Germinal center (tissue), 1 donor: Measurements from ENCODE around the gene GPR158.

Source experiments
- DNase-seq: peaks from one replicate; pipeline ENCODE4 v3.0.0; 2012; ENCODE audit warnings: mixed read lengths, low spot score

The GPR158 gene

DNA sequence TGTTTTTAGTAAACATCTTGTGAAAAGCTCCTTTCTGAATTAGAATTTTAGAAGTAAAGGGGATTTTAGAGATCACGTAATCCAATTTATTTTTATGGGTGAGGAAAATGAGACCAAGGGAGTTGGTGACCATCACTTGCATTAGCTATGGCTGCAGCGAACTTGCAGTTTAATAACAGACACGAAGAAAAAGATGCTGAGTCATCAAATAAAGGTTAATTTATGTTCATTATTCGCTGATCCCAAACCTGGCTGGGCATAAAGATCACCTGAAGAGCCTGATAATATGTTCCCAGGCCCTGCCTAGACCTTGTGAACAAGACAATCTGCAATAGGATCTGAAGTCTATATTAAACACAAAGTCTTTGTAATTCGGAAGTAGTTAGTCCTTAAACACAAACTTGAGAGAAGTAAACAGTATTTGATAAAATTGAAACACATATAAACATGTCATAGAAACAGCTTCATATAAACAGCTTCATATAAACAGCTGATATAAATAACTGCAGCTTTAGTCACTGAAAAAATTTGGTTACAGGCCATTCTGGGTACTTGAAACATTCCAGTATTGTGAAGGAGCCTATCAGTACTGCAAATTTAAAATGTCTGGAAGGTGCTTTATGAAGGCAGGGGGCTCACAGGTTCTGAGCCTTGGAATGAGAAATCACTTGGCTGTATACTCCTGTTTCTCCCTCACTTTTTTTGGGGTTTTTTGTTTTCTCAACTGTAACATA lies 16.5 kb downstream of the GPR158 start:
- DNase-seq, result no peak

DNA sequence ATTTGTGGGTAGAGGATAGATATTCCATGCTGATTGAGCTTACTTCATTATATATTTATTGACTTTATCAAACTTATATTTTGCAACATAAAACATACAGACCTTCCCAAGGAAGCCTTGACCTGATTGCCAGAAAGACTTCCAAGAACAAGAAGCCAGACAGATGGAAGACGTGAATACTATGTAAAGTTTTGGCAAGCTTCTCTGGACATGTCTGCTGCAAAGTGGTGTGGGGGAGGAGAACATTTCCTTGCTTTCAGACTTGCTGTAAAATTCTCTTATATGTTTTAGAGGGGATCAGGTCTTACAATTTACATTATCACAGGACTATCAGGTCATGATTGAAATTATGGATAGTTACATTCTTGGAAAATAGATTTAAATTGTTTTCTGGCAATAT lies 23.4 kb downstream of the GPR158 start:
- no peak for DNase-seq

DNA sequence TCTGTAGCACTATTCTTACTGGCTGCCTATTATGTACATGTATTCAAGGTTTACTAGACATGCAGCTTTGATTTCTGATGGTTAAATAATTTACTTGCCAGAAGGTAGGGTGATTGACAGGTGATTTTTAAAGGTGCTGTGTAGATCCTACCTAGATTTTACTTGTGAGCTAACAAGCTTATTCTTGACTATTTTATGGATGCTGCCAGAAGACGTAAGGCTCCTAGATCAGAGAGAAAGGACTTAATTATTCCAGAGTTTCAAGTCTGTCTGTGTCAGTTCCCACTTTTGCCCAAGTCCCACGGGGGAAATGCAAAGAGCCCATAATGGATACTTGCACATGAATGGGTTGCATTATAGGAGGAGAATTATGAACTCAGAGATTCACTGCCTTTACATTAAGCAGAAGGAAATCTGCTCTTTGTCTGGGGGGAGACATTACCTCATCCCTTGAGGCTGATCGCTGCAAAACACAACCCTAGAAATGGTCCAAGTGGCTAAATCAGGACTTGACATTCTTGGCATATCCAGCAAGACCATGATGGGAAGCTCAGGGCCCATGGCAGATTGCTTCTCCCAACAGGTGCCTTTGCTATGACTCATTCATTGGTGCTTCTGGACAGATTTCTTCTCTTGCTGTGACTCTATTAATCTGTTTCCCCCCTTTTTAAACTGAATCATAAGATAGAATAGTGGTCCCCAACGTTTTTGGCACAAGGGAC lies 32.1 kb downstream of the GPR158 start:
- DNase-seq, result no peak

DNA sequence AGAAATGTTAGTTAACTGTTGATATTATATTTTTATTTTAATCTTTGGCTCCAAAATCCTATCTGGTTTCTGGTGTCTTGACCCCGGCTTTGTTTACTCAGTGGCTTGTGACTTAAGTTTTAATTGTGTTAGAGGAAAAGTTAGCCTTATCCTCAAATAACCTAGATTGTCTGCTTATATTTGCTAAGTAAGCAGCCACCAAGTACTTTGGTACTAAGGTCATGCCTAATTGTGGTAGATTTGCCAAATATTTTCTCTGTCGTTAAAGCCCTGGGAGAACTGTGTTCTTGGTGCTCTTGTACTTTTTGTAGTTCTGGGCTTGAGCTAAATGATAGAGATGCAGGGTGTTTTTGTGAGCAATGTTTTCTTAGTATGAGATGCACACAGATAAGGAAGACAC lies 34.8 kb downstream of the GPR158 start:
- DNase-seq, result no peak

DNA sequence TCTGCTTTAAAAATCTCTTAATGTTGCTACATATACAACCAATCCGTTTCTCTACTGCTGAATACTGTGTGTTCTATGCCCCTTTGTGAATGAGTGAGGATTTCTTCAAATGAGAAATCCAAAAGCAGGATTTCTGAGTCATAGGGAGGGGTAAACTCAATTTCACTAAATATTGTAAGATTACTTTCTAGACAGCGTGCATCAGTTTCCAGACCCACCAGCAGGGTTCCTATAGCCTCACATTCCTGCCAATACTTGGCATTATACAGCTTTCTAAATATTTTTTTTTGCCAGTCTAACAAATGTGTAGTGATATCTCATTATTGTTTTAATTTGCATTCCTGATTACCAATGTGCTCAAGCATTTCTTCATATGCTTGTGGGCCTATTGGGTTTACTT lies 35.5 kb downstream of the GPR158 start:
- no peak for DNase-seq

DNA sequence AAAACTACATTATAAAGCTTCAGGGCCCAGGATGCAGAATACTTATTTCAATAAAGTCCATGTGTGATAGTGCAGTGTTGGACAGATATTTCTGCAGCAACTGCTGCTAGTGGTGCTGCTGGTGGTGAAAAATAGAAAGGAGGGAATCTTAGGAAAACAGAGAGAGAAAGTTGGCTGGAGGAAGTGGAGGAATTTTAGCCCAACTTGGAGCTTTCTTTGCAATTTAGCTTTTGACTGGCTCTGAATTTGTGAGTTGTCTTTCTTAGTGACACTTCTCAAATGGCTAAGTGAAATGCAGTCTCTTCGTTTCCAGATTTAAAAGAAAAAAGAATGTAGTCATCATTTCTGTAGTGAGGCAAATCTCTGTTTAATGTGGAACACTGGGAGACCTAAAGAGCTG lies 45.4 kb downstream of the GPR158 start:
- no peak for DNase-seq

DNA sequence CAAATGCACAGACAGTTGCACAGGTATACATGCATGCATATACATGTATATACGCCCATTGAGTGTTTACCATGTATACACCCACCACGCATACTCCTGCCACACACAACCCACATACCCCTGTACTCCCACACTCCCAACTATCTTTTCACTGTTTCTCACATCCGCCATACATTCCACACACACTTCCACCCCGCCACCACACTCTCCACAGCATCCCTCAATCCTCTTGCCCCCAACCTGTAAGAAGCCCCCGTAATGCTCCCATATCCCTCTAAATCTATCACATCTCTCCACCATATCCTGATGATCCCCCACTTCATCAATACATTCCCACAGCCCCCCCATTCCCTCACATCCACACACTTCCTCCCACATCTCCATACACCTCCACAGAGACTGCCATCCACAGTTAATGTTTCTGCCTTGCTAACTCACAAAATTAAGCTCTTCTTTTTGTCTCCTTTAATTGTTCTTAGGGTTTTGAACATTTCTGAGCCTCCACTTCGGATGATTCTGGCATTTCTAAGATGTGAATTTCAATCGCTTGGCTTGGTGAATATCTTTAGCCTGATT lies 47.4 kb downstream of the GPR158 start:
- DNase-seq, result no peak

DNA sequence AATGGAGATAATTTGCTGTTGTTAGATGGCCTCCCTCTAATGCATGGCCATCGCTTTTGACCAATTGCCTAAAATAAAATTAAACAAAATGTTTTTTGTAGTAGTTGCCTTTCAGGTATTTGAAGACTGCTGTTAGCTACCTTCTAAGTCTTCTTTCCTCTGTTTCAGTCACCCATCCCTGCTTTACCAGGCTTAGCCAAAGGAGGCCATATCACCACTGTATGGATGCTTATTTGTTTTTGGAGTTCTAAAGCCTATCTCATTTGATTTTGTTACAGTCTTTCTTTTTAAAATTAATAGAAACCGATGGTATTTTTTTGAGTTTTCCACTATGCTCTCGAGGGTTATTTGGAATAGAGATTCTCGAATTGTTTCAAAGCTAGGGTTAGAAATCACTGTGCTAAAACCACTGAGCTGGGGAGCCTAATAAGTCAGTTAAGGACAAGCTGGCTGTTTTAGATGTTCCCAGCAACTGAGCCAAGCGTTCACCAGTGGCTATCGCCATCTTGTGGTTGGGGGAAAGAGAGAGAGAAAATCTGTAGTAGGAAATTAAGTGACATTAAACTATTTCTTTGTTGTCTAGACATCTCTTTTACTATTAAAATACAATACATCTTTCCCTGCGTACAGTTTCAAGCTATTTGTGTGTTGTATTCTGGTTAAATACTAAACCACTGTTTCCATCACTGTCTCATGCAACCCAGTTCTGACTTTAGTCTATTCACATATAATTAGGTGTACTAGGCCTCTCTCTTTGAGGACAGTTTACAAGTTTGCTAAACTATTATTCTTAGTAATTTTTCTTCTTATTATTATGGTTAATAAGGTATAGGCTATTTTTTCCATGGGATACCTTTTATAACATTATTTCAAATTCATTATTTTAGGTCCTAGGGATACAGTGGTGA lies 52.2 kb downstream of the GPR158 start:
- no peak for DNase-seq

DNA sequence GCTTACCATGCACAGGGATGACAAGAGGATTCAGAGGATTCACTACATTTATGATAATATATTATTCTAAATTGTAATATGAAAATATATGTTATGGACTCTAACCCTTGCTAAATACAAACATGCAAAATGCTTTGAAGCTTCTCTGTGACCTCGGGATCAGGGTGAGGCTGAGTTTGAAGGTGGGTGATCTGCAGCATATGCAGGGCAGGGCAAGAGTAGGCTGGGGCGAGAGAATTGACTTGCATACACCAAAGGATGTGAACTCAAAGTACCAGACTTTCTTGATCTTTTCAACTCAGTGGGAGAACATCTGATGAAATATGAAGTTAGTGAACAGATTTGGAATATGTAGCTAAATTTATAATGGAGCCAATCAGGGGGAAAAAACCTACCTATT lies 57.0 kb downstream of the GPR158 start:
- DNase-seq, result no peak

DNA sequence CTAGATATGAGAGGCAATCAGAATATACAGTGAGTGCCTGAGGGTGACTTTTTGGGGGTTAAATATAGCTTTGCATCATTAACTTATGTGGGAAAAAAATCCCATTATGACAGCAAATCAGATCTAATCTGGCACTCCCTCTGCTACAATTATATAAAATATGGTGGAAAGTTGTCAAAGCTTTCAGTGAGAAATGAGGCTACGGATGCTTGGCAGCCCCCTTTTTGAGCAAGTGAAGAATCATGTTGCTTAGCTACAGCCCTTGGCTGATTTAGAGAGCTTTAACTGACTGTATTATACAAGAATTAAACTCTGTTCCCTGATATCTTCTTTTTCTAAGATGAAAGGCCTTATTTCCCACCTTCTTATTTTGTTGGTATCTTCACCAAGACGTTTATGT lies 57.4 kb downstream of the GPR158 start:
- DNase-seq, result no peak

DNA sequence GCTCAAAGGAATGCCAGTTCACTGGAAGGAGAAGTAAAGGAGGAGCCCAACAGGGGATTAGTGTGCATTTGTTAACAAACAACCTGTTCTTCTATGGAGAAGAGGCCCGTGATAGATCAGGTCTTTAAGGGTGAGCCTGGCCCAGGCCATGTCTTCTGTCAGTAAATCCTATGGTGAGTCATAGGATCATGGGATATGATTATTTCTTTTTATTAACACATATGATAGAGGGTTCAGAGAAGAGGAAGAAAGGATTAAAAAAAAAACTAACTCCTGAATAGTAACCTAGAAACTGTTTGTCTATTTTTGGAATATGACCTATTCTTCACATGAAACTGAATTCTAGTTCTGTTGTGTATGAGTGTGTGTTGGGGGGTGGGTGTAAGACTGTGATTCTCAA lies 70.4 kb downstream of the GPR158 start:
- DNase-seq, result no peak

DNA sequence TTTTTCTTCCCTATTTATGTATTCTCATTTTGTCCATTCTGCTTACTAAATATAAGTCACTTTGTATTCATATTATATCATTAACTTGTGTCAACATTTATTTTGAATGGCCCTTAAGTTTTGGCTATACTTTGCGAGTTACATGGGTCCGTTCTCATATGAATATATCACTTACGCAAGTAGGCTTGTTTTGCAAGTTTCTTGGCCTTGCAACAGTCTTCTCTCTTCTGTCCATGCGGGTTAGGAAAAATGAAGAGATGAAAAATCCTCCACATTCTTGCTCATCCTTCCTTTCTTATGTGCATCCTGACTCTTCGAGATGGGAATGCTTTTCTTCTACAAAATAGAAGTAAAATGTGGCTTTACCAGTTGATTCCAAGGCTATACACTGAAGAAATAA lies 82.8 kb downstream of the GPR158 start:
- no peak for DNase-seq

DNA sequence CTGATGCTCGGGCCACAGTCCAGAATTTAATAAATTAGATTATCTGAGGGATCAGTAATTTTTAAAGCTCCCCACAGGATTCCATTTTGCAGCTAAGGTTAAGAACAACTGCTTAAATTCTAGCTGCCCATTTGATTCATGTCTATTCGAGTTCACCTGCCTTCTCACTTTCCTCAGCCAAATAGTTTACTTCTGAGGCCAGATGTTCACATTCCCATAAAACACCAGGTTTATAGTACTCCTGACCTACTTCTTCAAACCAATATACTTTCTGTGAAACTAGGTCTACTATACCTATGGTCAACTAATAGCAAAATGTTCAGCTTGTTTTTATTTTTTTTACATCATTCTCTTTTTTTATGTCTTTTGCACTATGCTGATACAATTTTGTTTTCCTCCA lies 86.3 kb downstream of the GPR158 start:
- DNase-seq, result no peak

DNA sequence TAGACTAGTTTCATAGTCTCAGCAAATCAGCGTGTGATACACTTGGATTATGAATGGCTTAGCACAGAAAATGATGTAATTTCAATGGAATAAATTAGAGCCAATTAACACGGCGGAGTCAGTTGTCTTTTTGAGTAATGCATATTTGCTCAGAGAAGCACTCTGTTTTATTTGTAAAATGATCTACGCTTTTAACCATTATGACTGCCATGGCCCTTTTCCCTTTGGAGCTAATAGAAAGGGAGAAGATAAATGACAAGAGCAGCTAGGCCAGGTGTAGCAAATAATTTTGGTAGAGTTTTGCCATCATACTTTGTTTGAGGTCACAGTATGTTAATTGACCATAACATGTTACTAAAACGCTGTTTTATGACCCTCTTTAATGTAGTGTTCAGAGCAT lies 86.8 kb downstream of the GPR158 start:
- no peak for DNase-seq

DNA sequence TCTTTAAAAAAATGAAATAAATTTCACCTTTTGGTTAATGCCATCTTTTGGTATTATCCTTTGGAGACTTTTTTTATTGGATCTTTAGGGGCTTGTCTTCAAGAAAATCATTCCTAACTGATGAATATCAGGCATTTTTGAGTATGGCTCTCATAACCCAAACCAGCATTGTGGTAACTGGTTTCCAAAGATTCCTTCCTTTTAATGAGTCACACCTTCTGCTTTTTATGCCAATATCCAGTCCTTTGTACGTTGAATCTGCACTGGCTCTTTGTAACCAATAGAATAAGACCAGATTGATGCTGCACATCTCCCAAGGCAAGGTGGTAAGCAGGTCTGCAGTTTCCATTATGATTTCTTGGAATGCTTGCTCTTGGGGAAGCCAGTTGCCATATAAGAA lies 89.1 kb downstream of the GPR158 start:
- DNase-seq, result no peak

DNA sequence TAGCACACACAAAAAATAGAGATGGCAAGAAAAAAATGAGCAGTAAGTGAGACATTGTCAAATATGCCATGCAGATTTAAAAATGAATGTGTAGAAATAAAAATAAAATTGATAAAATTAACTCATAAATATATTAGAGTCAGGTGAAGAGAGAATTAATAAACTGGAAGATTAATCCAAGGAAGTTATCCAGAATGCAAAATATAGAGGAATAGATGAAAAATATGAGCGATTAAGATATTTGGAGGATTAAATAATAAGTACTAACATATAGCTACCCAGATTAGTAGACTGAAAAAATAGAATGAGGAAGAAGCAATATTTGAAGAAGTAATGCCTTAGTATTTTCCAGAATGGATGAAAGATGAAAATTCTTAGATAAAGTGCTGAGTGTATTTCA lies 103.4 kb downstream of the GPR158 start:
- DNase-seq, result no peak

DNA sequence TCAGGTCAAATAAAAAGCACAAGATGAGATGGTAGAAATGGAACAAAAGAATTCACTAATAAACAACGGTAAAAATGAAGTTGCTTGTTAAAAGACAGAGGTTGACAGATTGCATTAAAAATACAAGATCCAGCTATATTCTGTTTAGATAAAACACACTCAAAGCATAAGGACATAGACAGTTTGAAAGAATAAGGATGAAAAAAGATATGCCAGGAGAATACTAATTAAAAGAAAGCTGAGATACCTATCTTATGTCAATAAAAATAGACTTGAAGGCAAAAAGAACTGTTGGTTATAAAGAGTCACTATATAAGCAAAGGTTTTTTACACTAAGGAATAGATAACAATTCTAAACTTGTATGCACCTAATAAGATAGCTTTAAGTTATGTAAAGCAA lies 105.3 kb downstream of the GPR158 start:
- no peak for DNase-seq

DNA sequence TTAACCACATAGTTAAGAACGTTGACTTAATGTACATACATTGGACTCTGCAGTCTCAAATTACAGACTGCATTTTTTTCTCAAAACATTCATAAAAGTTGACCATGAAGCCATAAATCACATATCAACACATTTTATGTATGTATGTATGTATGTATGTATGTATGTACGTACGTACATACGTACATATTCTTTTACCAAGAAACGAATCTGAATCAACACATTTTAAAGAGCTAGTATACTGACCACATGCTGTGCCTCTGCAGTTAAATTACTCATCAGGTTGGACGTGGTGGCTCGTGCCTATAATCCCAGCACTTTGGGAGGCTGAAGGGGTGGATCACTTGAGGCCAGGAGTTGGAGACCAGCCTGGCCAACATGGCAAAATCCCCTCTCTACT lies 105.8 kb downstream of the GPR158 start:
- DNase-seq, result no peak

DNA sequence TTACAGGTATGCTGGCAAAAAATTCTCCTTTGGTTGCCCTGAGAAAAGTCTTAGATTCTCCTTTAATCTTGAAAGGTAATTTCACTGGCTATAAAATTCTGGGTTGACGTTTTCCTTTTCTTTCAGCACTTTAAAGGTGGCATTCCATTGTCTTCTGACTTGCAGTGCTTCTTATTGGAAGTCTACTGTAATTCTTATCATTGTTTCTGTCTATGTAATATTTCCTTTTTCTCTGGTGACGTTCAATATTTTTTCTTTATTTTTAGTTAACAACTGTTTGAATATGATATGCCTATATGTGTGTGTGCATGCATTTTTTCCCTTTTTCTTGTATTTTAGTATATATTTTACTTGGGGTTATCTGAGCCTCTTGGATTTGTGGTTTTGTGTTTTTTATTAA lies 111.0 kb downstream of the GPR158 start:
- DNase-seq, result no peak

DNA sequence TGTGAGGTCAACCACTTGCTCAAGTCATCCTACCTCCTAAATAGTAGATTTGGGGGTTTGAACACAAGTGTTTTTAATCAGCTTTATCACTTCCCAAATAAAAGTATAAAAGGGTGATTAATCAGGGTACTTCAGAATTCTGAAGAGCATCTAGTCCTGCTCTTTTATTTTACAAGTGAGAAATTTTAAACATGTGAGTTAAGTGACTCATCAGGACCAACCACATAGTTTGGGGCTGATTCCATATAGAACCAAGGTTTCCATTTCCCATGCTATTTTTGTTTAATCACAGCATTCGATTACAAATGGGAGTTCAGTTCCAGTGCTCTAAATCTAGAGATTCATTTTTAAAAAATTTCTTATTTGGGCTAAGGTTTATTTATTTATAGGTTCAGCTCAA lies 113.4 kb downstream of the GPR158 start:
- DNase-seq, result no peak

DNA sequence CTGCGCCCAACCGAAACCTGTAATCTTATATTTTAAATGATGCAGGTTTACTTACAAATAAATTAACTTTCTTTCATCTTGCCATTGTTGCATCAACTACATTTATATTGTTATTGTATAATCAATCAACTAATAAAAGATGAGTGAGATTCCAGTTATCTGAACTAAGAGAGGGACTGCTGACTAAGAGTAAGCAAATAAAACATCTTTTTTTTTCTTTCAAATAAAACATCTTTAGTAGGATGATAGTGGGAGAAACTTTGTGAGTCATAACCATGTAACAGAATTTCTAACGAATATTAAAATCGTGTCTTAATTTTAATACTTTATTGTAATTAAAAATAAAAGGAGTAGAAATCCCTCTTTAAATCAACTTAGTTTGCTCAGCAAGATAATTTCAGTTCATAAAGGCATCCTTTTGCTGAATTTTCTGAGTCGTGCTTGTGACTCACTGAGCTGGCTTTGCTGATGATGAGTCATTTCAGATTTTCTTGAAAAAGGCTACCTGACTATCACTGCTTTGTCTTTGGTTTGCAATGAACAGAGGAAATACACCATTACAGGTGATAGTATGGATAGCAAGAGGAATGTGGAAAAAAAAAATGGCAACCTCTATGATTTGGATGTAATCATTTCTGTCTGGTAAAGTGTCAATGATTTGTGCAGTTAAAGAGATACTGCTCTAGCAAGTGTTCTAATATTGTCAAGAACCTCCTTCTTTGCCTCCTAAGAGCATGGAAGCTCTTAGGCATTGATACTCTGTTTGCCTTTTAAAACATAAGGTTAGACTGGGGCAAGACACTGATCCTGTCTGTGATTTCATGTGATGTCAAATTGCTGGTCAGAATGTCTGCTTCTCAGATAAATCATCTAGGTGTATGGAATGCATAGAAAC lies 119.5 kb downstream of the GPR158 start:
- DNase-seq, result no peak

DNA sequence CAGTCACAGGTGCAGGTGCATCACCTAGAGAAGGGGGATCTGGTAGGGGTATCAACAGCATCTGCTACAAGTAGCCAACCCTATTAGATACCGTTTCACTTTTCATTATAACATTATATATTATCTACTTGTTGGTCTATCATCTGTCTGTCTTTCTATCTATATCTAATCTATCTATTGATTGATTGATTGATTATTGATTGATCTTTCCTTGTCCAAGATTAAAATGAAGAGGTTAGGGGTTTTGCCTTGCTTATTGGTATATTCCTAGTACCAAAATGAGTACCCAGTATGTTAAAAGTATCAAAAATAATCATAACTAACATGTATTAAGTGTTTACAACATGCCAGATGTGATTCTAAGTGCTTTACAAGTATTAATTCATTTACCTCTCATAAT lies 121.5 kb downstream of the GPR158 start:
- no peak for DNase-seq
